ENCODE measurements around the gene UCHL1. TPM values are rescaled to one million over a fixed set of nuclear protein-coding genes. Genes with fewer than 3 reads are reported as not detected.

UCHL1 gene
- total RNA-seq (2022), result 17.2 and 19.3 TPM in 2 replicates
- Bru-seq, nascent RNA, result percentile 48 among the genes with signal in this experiment
- percentile 54 among the genes with signal in this experiment for BruChase-seq, experiment 1, labeled RNA remaining after a 6-hour chase
- BruChase-seq, experiment 2, labeled RNA remaining after a 2-hour chase, result percentile 51 among the genes with signal in this experiment
- long read RNA-seq, partial matches to known transcripts, result 17 of 17 reads
- long read RNA-seq, other reads (novel, unspliced or antisense), result 0 of 17 reads

DNA sequence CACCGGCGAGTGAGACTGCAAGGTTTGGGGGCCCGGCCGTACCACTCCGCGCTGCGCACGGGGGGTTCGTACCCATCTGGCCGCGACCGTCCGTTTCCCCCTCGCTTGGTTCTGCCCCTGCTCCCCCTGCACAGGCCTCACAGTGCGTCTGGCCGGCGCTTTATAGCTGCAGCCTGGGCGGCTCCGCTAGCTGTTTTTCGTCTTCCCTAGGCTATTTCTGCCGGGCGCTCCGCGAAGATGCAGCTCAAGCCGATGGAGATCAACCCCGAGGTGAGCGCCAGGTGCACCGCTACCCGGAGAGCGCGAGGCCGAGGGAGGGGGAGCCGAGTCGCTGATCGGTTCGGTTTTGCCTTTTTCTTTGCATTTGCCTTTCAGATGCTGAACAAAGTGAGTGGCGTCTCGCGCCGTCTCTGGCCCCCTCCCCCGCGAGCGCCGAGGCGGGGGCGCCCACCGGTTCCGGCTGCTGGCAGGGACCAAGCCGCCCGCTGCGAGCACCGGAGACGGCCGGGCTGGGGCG, at the start of gene UCHL1:
Gene UCHL1, plus strand, starts transcription at position 189 of the 517 bp plus-strand sequence. Its CDS starts 49 bp downstream, at position 238.
- BruUV-seq (replicated peaks), result no TSS peak
- intact Hi-C loops (cut with micrococcal nuclease; ENCODE audit: unreplicated experiment), result loop anchor here (5.0 kb wide), 1 partner anchor 631 kb away; no protein-coding TSS in a partner anchor
- Mint-ChIP-seq H3K9me3 (ENCODE audit: low read depth, unreplicated experiment) (no peaks in the 10 kb centered on the region), H3K27me3 (ENCODE audit: unreplicated experiment) (no peaks in the 10 kb centered on the region), H3K4me1 (ENCODE audit: low read depth, unreplicated experiment) (peaks cover 11% of the 10 kb centered on the region), H3K4me3 (ENCODE audit: low read depth, unreplicated experiment) (peak within 1 kb of the TSS; percentile 69), H3K27ac (ENCODE audit: unreplicated experiment) (no peak within 1 kb of the TSS), H3K36me3 (ENCODE audit: insufficient read depth, unreplicated experiment) (peaks cover 7% of the 10 kb centered on the region)
- no peak for DNase-seq
- CTCF ChIA-PET, result no interaction called here
- TF ChIP-seq, protein P1, sequence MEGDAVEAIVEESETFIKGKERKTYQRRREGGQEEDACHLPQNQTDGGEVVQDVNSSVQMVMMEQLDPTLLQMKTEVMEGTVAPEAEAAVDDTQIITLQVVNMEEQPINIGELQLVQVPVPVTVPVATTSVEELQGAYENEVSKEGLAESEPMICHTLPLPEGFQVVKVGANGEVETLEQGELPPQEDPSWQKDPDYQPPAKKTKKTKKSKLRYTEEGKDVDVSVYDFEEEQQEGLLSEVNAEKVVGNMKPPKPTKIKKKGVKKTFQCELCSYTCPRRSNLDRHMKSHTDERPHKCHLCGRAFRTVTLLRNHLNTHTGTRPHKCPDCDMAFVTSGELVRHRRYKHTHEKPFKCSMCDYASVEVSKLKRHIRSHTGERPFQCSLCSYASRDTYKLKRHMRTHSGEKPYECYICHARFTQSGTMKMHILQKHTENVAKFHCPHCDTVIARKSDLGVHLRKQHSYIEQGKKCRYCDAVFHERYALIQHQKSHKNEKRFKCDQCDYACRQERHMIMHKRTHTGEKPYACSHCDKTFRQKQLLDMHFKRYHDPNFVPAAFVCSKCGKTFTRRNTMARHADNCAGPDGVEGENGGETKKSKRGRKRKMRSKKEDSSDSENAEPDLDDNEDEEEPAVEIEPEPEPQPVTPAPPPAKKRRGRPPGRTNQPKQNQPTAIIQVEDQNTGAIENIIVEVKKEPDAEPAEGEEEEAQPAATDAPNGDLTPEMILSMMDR (IDR thresholded peaks at IDR 0.05; ENCODE audit: unreplicated experiment), result no peak

DNA sequence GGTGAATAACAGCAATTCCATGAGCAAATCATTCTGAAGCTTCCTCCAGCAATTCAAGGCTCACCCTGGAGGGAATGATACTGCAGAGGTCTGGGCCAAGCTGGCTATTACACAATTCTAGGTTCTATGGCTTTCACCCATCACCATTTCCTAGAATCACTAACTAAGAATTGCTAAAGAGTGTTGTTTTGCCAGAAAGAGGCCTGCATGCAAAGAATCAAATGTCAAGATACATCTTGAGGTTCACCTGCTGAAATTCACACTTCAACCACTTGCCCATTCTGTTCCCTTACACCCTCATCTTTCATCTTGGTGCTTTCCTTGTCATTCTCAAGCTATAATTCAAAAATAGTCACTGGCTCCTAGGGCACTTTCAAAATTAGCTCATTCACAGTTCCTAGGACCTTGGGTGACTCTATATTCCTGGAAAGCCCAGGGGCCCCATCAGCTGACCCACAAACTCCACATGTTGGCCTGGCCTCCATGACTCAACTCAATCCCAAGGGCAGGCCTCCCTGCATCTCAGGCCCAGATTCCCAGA, 49.4 kb upstream of the UCHL1 start:
- intact Hi-C loops (cut with micrococcal nuclease; ENCODE audit: unreplicated experiment), result no loop called here
- Mint-ChIP-seq H3K36me3 (ENCODE audit: insufficient read depth, unreplicated experiment) (no peaks in the 10 kb centered on the region), H3K27ac (ENCODE audit: unreplicated experiment) (no peak overlapping the region), H3K4me1 (ENCODE audit: low read depth, unreplicated experiment) (peaks cover 31% of the 10 kb centered on the region), H3K9me3 (ENCODE audit: low read depth, unreplicated experiment) (no peaks in the 10 kb centered on the region), H3K27me3 (ENCODE audit: unreplicated experiment) (no peaks in the 10 kb centered on the region), H3K4me3 (ENCODE audit: low read depth, unreplicated experiment) (no peak overlapping the region)
- no peak for DNase-seq
- CTCF ChIA-PET, result interaction anchor here (0.8 kb wide), 1 partner anchor 299 kb away, joined by 3 read pairs; no protein-coding TSS in a partner anchor
- TF ChIP-seq, protein P1 (IDR thresholded peaks at IDR 0.05; ENCODE audit: unreplicated experiment), result no peak
- no TSS peak for BruUV-seq (replicated peaks)

DNA sequence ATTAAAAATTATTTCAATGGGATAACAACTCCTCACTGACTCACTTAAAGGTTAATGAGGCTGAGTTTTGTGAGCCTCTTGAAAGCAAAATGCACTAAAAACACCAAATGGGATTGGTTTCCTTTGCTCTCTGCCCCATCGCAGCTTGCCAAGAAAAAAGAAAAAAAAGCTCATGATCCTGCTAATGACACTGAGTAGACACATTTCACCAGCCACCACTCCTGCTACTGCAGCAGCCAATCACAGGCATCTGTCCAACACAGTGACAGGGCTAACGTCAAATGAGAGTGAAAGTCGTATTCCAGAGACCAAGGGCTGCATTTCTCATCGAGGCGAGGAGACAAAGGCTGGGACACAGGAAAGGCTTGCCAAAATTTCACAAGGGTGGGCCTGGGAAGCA, 47.5 kb upstream of the UCHL1 start:
- no peak overlapping the region for H3K4me3 Mint-ChIP-seq (ENCODE audit: low read depth, unreplicated experiment)
- H3K27ac Mint-ChIP-seq (ENCODE audit: unreplicated experiment), result no peak overlapping the region
- peaks cover 11% of the 10 kb centered on the region for H3K36me3 Mint-ChIP-seq (ENCODE audit: insufficient read depth, unreplicated experiment)

DNA sequence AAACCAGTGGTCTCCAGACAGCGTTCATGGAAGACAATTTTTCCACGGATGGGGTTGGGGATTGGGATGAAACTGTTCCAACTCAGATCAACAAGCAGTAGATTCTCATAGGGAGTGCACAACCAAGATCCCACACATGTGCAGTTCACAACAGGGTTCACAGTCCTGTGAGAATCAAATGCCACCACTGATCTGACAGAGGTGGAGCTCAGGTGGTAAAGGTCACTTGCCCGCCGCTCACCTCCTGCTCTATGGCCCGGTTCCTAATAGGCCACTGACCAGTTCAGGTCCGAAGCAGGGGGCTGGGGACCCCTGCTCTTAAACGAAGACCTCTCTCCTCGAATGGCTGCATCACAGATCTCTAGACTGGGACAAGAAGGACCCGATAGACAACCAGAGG, 46.8 kb upstream of the UCHL1 start:
- Mint-ChIP-seq H3K9me3 (ENCODE audit: low read depth, unreplicated experiment) (no peaks in the 10 kb centered on the region), H3K27ac (ENCODE audit: unreplicated experiment) (no peak overlapping the region), H3K36me3 (ENCODE audit: insufficient read depth, unreplicated experiment) (peaks cover 16% of the 10 kb centered on the region), H3K27me3 (ENCODE audit: unreplicated experiment) (no peaks in the 10 kb centered on the region), H3K4me3 (ENCODE audit: low read depth, unreplicated experiment) (no peak overlapping the region), H3K4me1 (ENCODE audit: low read depth, unreplicated experiment) (peaks cover 17% of the 10 kb centered on the region)
- DNase-seq, result no peak
- CTCF ChIA-PET, result no interaction called here
- intact Hi-C loops (cut with micrococcal nuclease; ENCODE audit: unreplicated experiment), result no loop called here
- no TSS peak for BruUV-seq (replicated peaks)
- TF ChIP-seq, protein P1 (IDR thresholded peaks at IDR 0.05; ENCODE audit: unreplicated experiment), result no peak

More for the DNA sequence above, 47.5 kb upstream of the UCHL1 start:
- H3K4me1 Mint-ChIP-seq (ENCODE audit: low read depth, unreplicated experiment), result peaks cover 23% of the 10 kb centered on the region
- intact Hi-C loops (cut with micrococcal nuclease; ENCODE audit: unreplicated experiment), result no loop called here
- no peaks in the 10 kb centered on the region for H3K9me3 Mint-ChIP-seq (ENCODE audit: low read depth, unreplicated experiment)
- no peaks in the 10 kb centered on the region for H3K27me3 Mint-ChIP-seq (ENCODE audit: unreplicated experiment)
- BruUV-seq (replicated peaks), result no TSS peak
- CTCF ChIA-PET, result no interaction called here
- TF ChIP-seq, protein P1 (IDR thresholded peaks at IDR 0.05; ENCODE audit: unreplicated experiment), result no peak
- no peak for DNase-seq
